Prostate gland (tissue), 2 donors: ENCODE measurements around the gene PIKFYVE.

Experiments used
- POLR2AphosphoS5 ChIP-seq: sonication (generic); formaldehyde crosslinking; IDR thresholded peaks from one replicate; pipeline ENCODE4 v1.6.1; 2017; ENCODE audit warnings: antibody characterized with exemption
- TF ChIP-seq, protein P1 (sequence below), 4 experiments: fragments of 200-600 bp in 2 of 4; fragments of 450-650 bp in 2 of 4; sonication (generic) in 2 of 4; IDR thresholded peaks; 1 replicate in 3 of 4; 2 replicates in 1 of 4; pipeline ENCODE4 v1.5.1; 2016 to 2019; ENCODE audit warnings: antibody characterized with exemption in 4 of 4, mild to moderate bottlenecking in 2 of 4, moderate library complexity in 2 of 4

DNA sequence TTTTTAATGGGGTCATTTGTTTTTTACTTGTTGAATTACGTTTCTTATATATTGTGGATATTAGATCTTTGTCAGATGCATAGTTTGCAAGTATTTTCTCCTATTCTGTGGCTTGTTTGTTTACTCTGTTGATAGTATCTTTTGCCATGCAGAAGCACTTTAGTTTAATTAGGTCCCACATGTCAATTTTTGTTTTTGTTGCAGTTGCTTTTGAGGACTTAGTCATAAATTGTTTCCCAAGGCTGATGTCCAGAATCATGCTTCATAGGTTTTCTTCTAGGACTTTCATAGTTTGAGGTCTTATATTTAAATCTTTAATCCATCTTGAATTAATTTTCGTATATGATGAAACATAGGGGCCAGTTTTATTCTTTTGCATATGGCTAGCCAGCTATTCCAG is 13.2 kb downstream of the PIKFYVE start:
- TF ChIP-seq, protein P1, sequence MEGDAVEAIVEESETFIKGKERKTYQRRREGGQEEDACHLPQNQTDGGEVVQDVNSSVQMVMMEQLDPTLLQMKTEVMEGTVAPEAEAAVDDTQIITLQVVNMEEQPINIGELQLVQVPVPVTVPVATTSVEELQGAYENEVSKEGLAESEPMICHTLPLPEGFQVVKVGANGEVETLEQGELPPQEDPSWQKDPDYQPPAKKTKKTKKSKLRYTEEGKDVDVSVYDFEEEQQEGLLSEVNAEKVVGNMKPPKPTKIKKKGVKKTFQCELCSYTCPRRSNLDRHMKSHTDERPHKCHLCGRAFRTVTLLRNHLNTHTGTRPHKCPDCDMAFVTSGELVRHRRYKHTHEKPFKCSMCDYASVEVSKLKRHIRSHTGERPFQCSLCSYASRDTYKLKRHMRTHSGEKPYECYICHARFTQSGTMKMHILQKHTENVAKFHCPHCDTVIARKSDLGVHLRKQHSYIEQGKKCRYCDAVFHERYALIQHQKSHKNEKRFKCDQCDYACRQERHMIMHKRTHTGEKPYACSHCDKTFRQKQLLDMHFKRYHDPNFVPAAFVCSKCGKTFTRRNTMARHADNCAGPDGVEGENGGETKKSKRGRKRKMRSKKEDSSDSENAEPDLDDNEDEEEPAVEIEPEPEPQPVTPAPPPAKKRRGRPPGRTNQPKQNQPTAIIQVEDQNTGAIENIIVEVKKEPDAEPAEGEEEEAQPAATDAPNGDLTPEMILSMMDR (IDR thresholded peaks at IDR 0.05), result no peak
- TF ChIP-seq POLR2AphosphoS5, result peak; percentile 11
